Astrocyte (in vitro differentiated cells and primary cell): Measurements from ENCODE around the gene UBL4A. TPM values are rescaled to one million over a fixed set of nuclear protein-coding genes. Genes with fewer than 3 reads are reported as not detected.

Experiments used
- DNase-seq: peaks from one replicate; pipeline ENCODE4 v3.0.0-alpha.2; 2010; ENCODE audit warnings: low read depth
- FAIRE-seq: peaks from 2 replicates; lab custom pipeline; 2011; peaks lifted over from hg19 to GRCh38; lab: Jason Lieb, UNC
- H2AFZ ChIP-seq: 2 replicates; pipeline ENCODE4 v1.6.0; 2012; ENCODE audit warnings: low read depth, low read length, inconsistent platforms
- H3K27ac ChIP-seq: 2 replicates; pipeline ENCODE4 v1.5.1; 2011; ENCODE audit warnings: low read depth, low read length, inconsistent platforms
- H3K27me3 ChIP-seq: 2 replicates; pipeline ENCODE4 v1.6.0; 2011; ENCODE audit warnings: low read length, inconsistent platforms; ENCODE audit not compliant: insufficient read depth
- H3K36me3 ChIP-seq: 2 replicates; pipeline ENCODE4 v1.5.1; 2011; ENCODE audit warnings: low read length, inconsistent platforms; ENCODE audit not compliant: insufficient read depth
- H3K4me1 ChIP-seq: 2 replicates; pipeline ENCODE4 v1.5.1; 2011; ENCODE audit warnings: low read length, inconsistent platforms; ENCODE audit not compliant: insufficient read depth
- H3K4me2 ChIP-seq: 2 replicates; pipeline ENCODE4 v1.6.0; 2012; ENCODE audit warnings: low read length, inconsistent platforms
- H3K4me3 ChIP-seq: 2 replicates; pipeline ENCODE4 v1.5.1; 2011; ENCODE audit warnings: low read depth, mild to moderate bottlenecking, low read length, inconsistent platforms; ENCODE audit not compliant: insufficient read depth
- H3K79me2 ChIP-seq: 2 replicates; pipeline ENCODE4 v1.6.0; 2012; ENCODE audit warnings: mild to moderate bottlenecking, low read length, inconsistent platforms; ENCODE audit not compliant: insufficient read depth
- H3K9ac ChIP-seq: 2 replicates; pipeline ENCODE4 v1.6.0; 2012; ENCODE audit warnings: mild to moderate bottlenecking, low read length, inconsistent platforms
- H3K9me3 ChIP-seq: 2 replicates; pipeline ENCODE4 v1.5.1; 2012; ENCODE audit warnings: low read depth, mild to moderate bottlenecking, low read length, inconsistent platforms; ENCODE audit not compliant: insufficient read depth
- H4K20me1 ChIP-seq: 2 replicates; pipeline ENCODE4 v1.6.0; 2012; ENCODE audit warnings: low read length, inconsistent platforms; ENCODE audit not compliant: insufficient read depth
- H3K27ac Mint-ChIP-seq: one replicate; pipeline ENCODE4 v1.8.0; 2021; ENCODE audit warnings: mild to moderate bottlenecking, mixed read lengths; ENCODE audit not compliant: unreplicated experiment
- H3K27me3 Mint-ChIP-seq: one replicate; pipeline ENCODE4 v1.8.0; 2021; ENCODE audit warnings: low read depth, mixed read lengths; ENCODE audit not compliant: unreplicated experiment
- H3K36me3 Mint-ChIP-seq: one replicate; pipeline ENCODE4 v1.8.0; 2021; ENCODE audit warnings: low read depth, mixed read lengths; ENCODE audit not compliant: unreplicated experiment
- H3K4me1 Mint-ChIP-seq: one replicate; pipeline ENCODE4 v1.8.0; 2021; ENCODE audit warnings: low read depth, mixed read lengths; ENCODE audit not compliant: unreplicated experiment
- H3K4me3 Mint-ChIP-seq: one replicate; pipeline ENCODE4 v1.8.0; 2021; ENCODE audit warnings: mild to moderate bottlenecking, moderate library complexity, mixed read lengths; ENCODE audit not compliant: unreplicated experiment
- H3K9me3 Mint-ChIP-seq: one replicate; pipeline ENCODE4 v1.8.0; 2021; ENCODE audit warnings: mild to moderate bottlenecking, mixed read lengths; ENCODE audit not compliant: unreplicated experiment
- CTCF ChIP-seq: IDR thresholded peaks from 2 replicates; pipeline ENCODE4 v1.5.1; 2011; ENCODE audit warnings: low read depth, mild to moderate bottlenecking, inconsistent platforms, low read length, moderate library complexity; ENCODE audit not compliant: insufficient read depth
- EZH2 ChIP-seq: IDR thresholded peaks from 2 replicates; pipeline ENCODE4 v1.6.1; 2012; ENCODE audit warnings: mild to moderate bottlenecking, low read length, inconsistent platforms; ENCODE audit not compliant: insufficient read depth
- total RNA-seq: library from RNA; stranded (reverse); gene quantifications from 2 replicates; pipeline ENCODE4 v1.2.1, GENCODE V29; 2021

The UBL4A gene
- total RNA-seq, 1 donor from 2014 or later: 25.8 TPM

DNA sequence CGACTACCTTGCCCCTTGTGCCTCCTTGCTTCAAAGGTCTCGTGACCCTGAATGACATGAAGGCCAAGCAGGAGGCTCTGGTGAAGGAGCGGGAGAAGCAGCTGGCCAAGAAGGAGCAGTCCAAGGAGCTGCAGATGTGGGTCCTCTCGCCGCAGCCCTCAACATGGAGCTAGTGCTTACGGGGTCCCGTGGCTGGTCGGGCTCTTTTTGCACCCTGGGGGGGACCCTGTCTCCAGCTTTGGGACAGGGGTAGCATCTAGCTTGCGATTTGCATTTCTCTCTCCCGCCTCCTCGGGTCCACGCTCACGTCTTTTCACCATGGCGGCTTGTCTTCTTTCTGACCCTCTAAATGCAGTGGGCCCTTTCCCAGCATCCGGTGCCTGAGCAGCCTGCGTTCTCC, 40.6 kb downstream of the UBL4A start:
- Histone ChIP-seq H3K4me2 (peak overlapping the region; percentile 87), H4K20me1 (peaks cover 28% of the 10 kb centered on the region), H3K4me1 (peaks cover 17% of the 10 kb centered on the region), H3K79me2 (peaks cover 39% of the 10 kb centered on the region), H3K9ac (no peak overlapping the region), H3K27ac (no peak overlapping the region), H3K27me3 (no peaks in the 10 kb centered on the region), H2AFZ (no peak overlapping the region), H3K36me3 (no peaks in the 10 kb centered on the region), H3K9me3 (no peaks in the 10 kb centered on the region), H3K4me3 (no peak overlapping the region)
- no peak for TF ChIP-seq CTCF
- no peak for TF ChIP-seq EZH2
- no peaks in the 10 kb centered on the region for H3K4me1 Mint-ChIP-seq
- no peak overlapping the region for H3K27ac Mint-ChIP-seq
- FAIRE-seq (no peak), DNase-seq (no peak)
- no peak overlapping the region for H3K4me3 Mint-ChIP-seq
- peaks cover 1% of the 10 kb centered on the region for H3K36me3 Mint-ChIP-seq
- H3K9me3 Mint-ChIP-seq: no peaks in the 10 kb centered on the region
- no peaks in the 10 kb centered on the region for H3K27me3 Mint-ChIP-seq

DNA sequence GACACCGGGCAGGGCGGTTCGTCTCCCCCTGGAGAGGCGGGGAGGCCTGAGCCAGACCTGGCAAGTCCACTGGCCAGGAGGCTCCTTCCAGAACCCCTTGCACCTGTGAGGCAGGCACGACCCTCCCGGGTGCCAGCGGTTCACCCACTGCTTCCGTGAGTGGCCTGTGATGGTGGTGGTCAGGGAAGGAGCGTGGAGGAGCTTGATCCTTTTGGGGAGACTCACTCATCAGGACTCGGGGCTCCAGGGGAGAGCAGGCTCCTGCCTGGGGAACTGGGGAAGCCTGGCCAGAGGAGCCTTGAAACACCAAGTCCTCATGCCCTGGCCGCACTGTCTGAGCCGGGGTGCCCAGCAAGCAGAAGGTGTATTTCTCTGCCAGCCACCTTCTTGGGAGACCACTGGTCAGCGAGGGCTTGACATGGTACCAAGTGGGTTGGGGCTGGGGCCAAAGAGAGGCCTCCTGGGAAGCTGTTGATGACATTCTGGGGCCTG, 41.6 kb downstream of the UBL4A start:
- Histone ChIP-seq H3K36me3 (peaks cover 4% of the 10 kb centered on the region), H2AFZ (no peak overlapping the region), H3K27ac (peak overlapping the region; percentile 53), H3K9me3 (no peaks in the 10 kb centered on the region), H3K4me3 (peak overlapping the region; percentile 64), H3K4me1 (peaks cover 17% of the 10 kb centered on the region), H3K4me2 (peak overlapping the region; percentile 87), H3K9ac (peak overlapping the region; percentile 82), H4K20me1 (peaks cover 36% of the 10 kb centered on the region), H3K27me3 (no peaks in the 10 kb centered on the region), H3K79me2 (peaks cover 49% of the 10 kb centered on the region)
- FAIRE-seq (no peak), DNase-seq (no peak)
- Mint-ChIP-seq H3K4me3 (peak overlapping the region; percentile 73), H3K36me3 (peaks cover 1% of the 10 kb centered on the region), H3K4me1 (no peaks in the 10 kb centered on the region), H3K9me3 (no peaks in the 10 kb centered on the region), H3K27me3 (no peaks in the 10 kb centered on the region), H3K27ac (no peak overlapping the region)
- TF ChIP-seq EZH2: no peak
- no peak for TF ChIP-seq CTCF

DNA sequence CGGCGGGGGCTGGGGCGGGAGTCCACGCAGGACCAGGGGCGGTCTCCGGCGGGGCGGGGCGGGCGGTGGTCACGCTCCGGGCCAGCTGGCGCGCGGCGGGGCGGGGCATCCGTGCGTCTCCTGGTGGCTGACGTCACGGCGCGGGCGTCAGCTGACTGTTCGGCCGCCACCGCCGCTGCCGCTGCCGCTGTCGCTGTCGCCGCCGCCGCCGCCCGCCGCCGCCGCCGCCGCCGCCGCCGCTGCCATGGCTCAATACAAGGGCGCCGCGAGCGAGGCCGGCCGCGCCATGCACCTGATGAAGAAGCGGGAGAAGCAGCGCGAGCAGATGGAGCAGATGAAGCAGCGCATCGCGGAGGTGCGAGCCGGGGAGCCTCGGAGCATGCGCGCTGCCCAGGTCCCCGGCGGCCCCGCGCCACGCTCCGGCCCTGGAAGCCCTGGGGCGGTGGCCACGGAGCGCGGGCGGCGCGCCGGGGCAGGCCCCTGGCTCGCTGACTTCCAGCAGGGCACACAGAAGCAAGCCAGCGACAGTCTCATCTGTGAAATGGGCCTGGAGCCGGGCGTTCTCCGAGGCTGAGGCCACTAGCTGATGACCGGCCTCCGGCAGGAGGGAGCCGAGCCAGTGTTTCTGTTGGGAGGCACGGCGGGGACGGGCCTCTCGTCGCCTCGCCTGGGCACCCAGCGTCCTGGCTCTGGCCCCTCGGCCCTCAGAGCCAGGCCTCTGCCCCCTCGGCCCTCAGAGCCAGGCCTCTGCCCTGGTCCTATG, 42.2 kb downstream of the UBL4A start, which contains the start of gene FAM50A:
Gene FAM50A, plus strand, starts transcription at position 150 of the 763 bp plus-strand sequence. Its CDS starts 95 bp downstream, at position 245.
- H3K79me2 ChIP-seq: peaks cover 55% of the 10 kb centered on the region
- peak within 1 kb of the TSS; percentile 87 for H3K4me2 ChIP-seq
- TF ChIP-seq EZH2: no peak
- TF ChIP-seq CTCF: no peak
- Mint-ChIP-seq H3K4me3 (peak within 1 kb of the TSS; percentile 76), H3K27me3 (no peaks in the 10 kb centered on the region), H3K27ac (peak within 1 kb of the TSS; percentile 80), H3K4me1 (no peaks in the 10 kb centered on the region), H3K36me3 (peaks cover 1% of the 10 kb centered on the region), H3K9me3 (no peaks in the 10 kb centered on the region)
- H3K27ac ChIP-seq: peak within 1 kb of the TSS; percentile 53
- peaks cover 43% of the 10 kb centered on the region for H4K20me1 ChIP-seq
- H3K9me3 ChIP-seq: no peaks in the 10 kb centered on the region
- DNase-seq: peak; percentile 15
- peaks cover 4% of the 10 kb centered on the region for H3K36me3 ChIP-seq
- no peaks in the 10 kb centered on the region for H3K27me3 ChIP-seq
- peaks cover 17% of the 10 kb centered on the region for H3K4me1 ChIP-seq
- H3K9ac ChIP-seq: peak within 1 kb of the TSS; percentile 82
- H2AFZ ChIP-seq: peak within 1 kb of the TSS; percentile 26
- peak within 1 kb of the TSS; percentile 64 for H3K4me3 ChIP-seq
- FAIRE-seq: peak; percentile 52
